ENCODE measurements around the gene DDIT4.
A peak's percentile ranks its signal among the peaks of the same experiment; 100 is the strongest.
"Not testable (repeated sequence)": the region's sequence is repeated elsewhere in the genome, so short reads cannot be mapped to it uniquely, and the experiment has no call there.

DDIT4 gene

GRCh38 chr10:72268475-72269200, 5.1 kb upstream of the DDIT4 start:
- DNase-seq, result not testable (repeated sequence)

GRCh38 chr10:72270607-72271281, 3.0 kb upstream of the DDIT4 start:
- no peak for DNase-seq

GRCh38 chr10:72272689-72273409, 875 bp upstream of the DDIT4 start:
- peak; percentile 92 for DNase-seq

GRCh38 chr10:72274213-72274729, 547 bp downstream of the DDIT4 start:
- DNase-seq, result peak; percentile 42

- DNase-seq, result peak; percentile 51
Measured at GRCh38 chr10:72274730-72275350, 1.1 kb downstream of the DDIT4 start.

GRCh38 chr10:72275351-72276012, 1.8 kb downstream of the DDIT4 start:
- no peak for DNase-seq

- DNase-seq, result no peak
Measured at GRCh38 chr10:72276013-72276387, 2.3 kb downstream of the DDIT4 start.

GRCh38 chr10:72276421-72277339, 3.0 kb downstream of the DDIT4 start:
- DNase-seq, result peak; percentile 73

GRCh38 chr10:72277340-72277995, 3.7 kb downstream of the DDIT4 start:
- no peak for DNase-seq

GRCh38 chr10:72277996-72278667, 4.4 kb downstream of the DDIT4 start:
- no peak for DNase-seq

- DNase-seq, result no peak
Measured at GRCh38 chr10:72278668-72279393, 5.1 kb downstream of the DDIT4 start.

- not testable (repeated sequence) for DNase-seq
Measured at GRCh38 chr10:72279587-72279986, 5.9 kb downstream of the DDIT4 start.

- DNase-seq, result no peak
Measured at GRCh38 chr10:72283131-72283530, 9.4 kb downstream of the DDIT4 start.

GRCh38 chr10:72285972-72286521, 12.3 kb downstream of the DDIT4 start:
- DNase-seq, result no peak

- peak; percentile 33 for DNase-seq
Measured at GRCh38 chr10:72291019-72291532, 17.4 kb downstream of the DDIT4 start.

- no peak for DNase-seq
Measured at GRCh38 chr10:72292223-72292691, 18.5 kb downstream of the DDIT4 start.

GRCh38 chr10:72295330-72295910, 21.7 kb downstream of the DDIT4 start:
- no peak for DNase-seq

GRCh38 chr10:72296829-72297280, 23.1 kb downstream of the DDIT4 start:
- not testable (repeated sequence) for DNase-seq
